GM23248 (cell line): ENCODE results near the gene TMEM266.

ENCODE experiments used
- EZH2 ChIP-seq: fragments of 200-600 bp; sonication (generic); IDR thresholded peaks from 2 replicates; pipeline ENCODE4 v1.6.1; 2018; ENCODE audit warnings: antibody characterized with exemption, mild to moderate bottlenecking; ENCODE audit not compliant: insufficient read depth, poor library complexity, severe bottlenecking
- EZH2phosphoT487 ChIP-seq: fragments of 200-600 bp; sonication (generic); IDR thresholded peaks from 2 replicates; pipeline ENCODE4 v1.6.1; 2018; ENCODE audit warnings: antibody characterized with exemption, moderate library complexity, mild to moderate bottlenecking, low read depth; ENCODE audit not compliant: insufficient read depth

- TF ChIP-seq EZH2, result no peak
- 0 out of 2 replicates have a peak, but pooled peaks have one; percentile 48 for TF ChIP-seq EZH2phosphoT487
These were observed 95.9 kb downstream of the TMEM266 start for GRCh38 chr15:76155731-76156130.
